Psoas muscle (tissue), 8 donors: Measurements from ENCODE around the gene SELENOI. TPM values are rescaled to one million over a fixed set of nuclear protein-coding genes. Genes with fewer than 3 reads are reported as not detected.

Source experiments
- ATAC-seq, 4 donors: fragments of 200-7000 bp; cut with Tn5 transposase; one replicate each; pipeline ENCODE4 v1.9.1; 2020; ENCODE audit warnings: moderate library complexity in 3 of 4, mild to moderate bottlenecking in 2 of 4
- DNase-seq, 2 donors: peaks; one replicate each; pipeline ENCODE4 v3.0.0-alpha.2; 2020
- H3K27ac ChIP-seq: fragments of 200-600 bp; one replicate; pipeline ENCODE4 v1.8.0; 2022
- H3K27me3 ChIP-seq, 3 donors: fragments of 200-600 bp in 1 of 3; one replicate each; pipeline versions ENCODE4 v1.6.1 to v1.8.0; 2013 to 2022; ENCODE audit warnings: low read length in 2 of 3, mild to moderate bottlenecking in 2 of 3, moderate library complexity in 1 of 3; ENCODE audit not compliant: insufficient read depth in 3 of 3
- H3K36me3 ChIP-seq, 2 donors: fragments of 200-600 bp in 1 of 2; one replicate each; pipeline versions ENCODE4 v1.6.1 to v1.8.0; 2013 to 2022; ENCODE audit warnings: low read depth in 1 of 2, mild to moderate bottlenecking in 1 of 2, moderate library complexity in 1 of 2; ENCODE audit not compliant: insufficient read depth in 1 of 2
- H3K4me1 ChIP-seq: fragments of 200-600 bp; one replicate; pipeline ENCODE4 v1.8.0; 2022
- H3K4me3 ChIP-seq: fragments of 200-600 bp; one replicate; pipeline ENCODE4 v1.8.0; 2022; ENCODE audit warnings: mild to moderate bottlenecking
- H3K9me3 ChIP-seq: fragments of 200-600 bp; one replicate; pipeline ENCODE4 v1.8.0; 2022
- CTCF ChIP-seq: fragments of 200-600 bp; IDR thresholded peaks from one replicate; pipeline ENCODE4 v1.8.0; 2022; ENCODE audit warnings: antibody characterized with exemption
- WGBS, 3 donors: extraction: QIAGEN DNeasy Blood & Tissue Kit; methylation state at CpG; one replicate each; pipeline versions ENCODE4 v1.1.6 to v1.1.7; 2013; 5-methylcytosine and 5-hydroxymethylcytosine counted together
- intact Hi-C, 2 donors: fragments of 100-400 bp; cut with DNase I; formaldehyde crosslinking; loops; one replicate each; pipeline versions ENCODE4 v1.11.0 to v1.14.2; 2022
- polyA plus RNA-seq, 3 donors: library from polyadenylated mRNA; stranded (reverse); fragments of 200-250 nt; gene quantifications; one replicate each; pipeline ENCODE4 v1.2.3, GENCODE V29; 2013
- total RNA-seq, 4 donors: library from RNA; stranded (reverse); fragmentation: NEBNext Ultra II Directional in 2 of 4; extraction: Animal tissue kit (Norgen Biotek cat#: 25700) in 2 of 4; gene quantifications; one replicate each; pipeline versions ENCODE4 v1.2.1 to v1.2.4, GENCODE V29; 2021 to 2023
- donor health status: healthy with polysubstance abuse.
- donor health status: DM: no; HTN: no; CAD: no; lungs with moderate emphysema.
- donor health status: Bipolar disorder and iron deficiency.
- donor health status: healthy.
- donor health status: DM: yes; HTN: yes; CAD: no.
- donor health status: DM: no; HTN: no; CAD: no.
- donor health status: DM: no; HTN: no; CAD: no.
- donor health status: DM: yes; HTN: yes; CAD: no.

Gene SELENOI
- total and polyA plus RNA-seq, 7 donors, result 3.7 to 40.5 (median 15.7) TPM

DNA sequence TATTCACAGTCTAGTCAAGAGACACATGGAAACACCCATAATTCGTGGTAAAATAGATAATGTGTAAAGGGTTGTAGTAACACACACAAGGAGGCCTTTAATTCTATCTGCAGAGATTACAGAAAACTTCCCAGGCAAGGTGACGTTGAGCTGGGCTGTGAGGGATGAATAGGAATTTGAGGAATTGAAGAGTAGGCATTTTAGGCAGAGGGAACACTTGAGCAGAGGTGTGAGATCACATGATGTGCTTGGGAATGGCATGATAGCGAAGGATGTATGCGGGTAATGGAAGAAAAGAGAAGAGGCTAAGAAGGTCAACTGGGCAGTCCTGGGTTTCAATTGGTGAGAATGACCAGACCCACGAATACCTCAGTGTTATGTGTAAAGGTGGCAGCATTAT lies 76.0 kb downstream of the SELENOI start:
- ATAC-seq (no peak), DNase-seq (no peak)
- no peaks in the 10 kb centered on the region for H3K4me1 ChIP-seq
- H3K36me3 ChIP-seq, result no peaks in the 10 kb centered on the region
- no peaks in the 10 kb centered on the region for H3K9me3 ChIP-seq
- WGBS, 3 donors, result 86 to 89% (median 86%) methylated on average over 5 of the region's 5 CpGs
- H3K27ac ChIP-seq, result no peak overlapping the region
- no peak overlapping the region for H3K4me3 ChIP-seq
- TF ChIP-seq CTCF, result no peak
- intact Hi-C loops, result loop anchor here in 1 of 2 donors (10.0 kb wide), 1 partner anchor 1557 kb away; no protein-coding TSS in a partner anchor
- no peaks in the 10 kb centered on the region for H3K27me3 ChIP-seq

- WGBS, 3 donors, result 50 to 55% (median 51%) methylated on average over 9 of the region's 9 CpGs
- Histone ChIP-seq H3K36me3 (no peaks in the 10 kb centered on the region), H3K27ac (no peak overlapping the region), H3K9me3 (no peaks in the 10 kb centered on the region), H3K27me3 (no peaks in the 10 kb centered on the region), H3K4me1 (no peaks in the 10 kb centered on the region), H3K4me3 (no peak overlapping the region)
- intact Hi-C loops, result loop anchor here in 1 of 2 donors (10.0 kb wide), 1 partner anchor 1558 kb away; no protein-coding TSS in a partner anchor
- DNase-seq, result no peak
- TF ChIP-seq CTCF, result no peak
- ATAC-seq, result no peak
These were observed 77.1 kb downstream of the SELENOI start for GRCh38 chr2:26422947-26423629.

- Histone ChIP-seq H3K27me3 (no peaks in the 10 kb centered on the region), H3K4me1 (no peaks in the 10 kb centered on the region), H3K9me3 (no peaks in the 10 kb centered on the region), H3K27ac (no peak overlapping the region), H3K4me3 (no peak overlapping the region), H3K36me3 (no peaks in the 10 kb centered on the region)
- 81 to 83% (median 83%) methylated on average over 9 of the region's 9 CpGs for WGBS, 3 donors
- no peak for ATAC-seq
- TF ChIP-seq CTCF, result no peak
- no peak for DNase-seq
- intact Hi-C loops, result loop anchor here in 1 of 2 donors (10.0 kb wide), 1 partner anchor 1559 kb away; no protein-coding TSS in a partner anchor
These were observed 77.8 kb downstream of the SELENOI start for GRCh38 chr2:26423750-26424149.

DNA sequence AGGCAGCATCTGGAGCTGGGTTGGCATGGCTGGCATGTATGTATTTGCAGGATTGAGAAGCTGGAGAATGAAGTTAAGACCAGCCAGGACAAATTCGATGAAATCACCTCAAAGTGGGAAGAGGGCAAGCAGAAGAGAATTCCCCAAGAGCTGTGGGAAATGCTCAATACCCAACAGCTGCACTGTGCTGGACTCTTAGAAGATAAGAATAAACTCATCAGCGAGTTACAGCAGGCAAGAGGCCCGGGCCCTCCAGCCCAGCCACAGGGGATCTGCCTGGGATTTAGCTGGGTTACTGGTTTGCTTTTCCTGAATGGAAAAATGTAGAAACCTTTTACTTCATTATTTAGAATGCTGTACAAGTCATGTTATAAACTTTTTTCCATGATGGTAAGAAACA lies 78.3 kb downstream of the SELENOI start:
- Histone ChIP-seq H3K27me3 (no peaks in the 10 kb centered on the region), H3K36me3 (no peaks in the 10 kb centered on the region), H3K4me3 (no peak overlapping the region), H3K27ac (no peak overlapping the region), H3K9me3 (no peaks in the 10 kb centered on the region), H3K4me1 (no peaks in the 10 kb centered on the region)
- DNase-seq (no peak), ATAC-seq (no peak)
- WGBS, 3 donors, result 37 to 45% (median 40%) methylated on average over 3 of the region's 3 CpGs
- intact Hi-C loops, result loop anchor here in 1 of 2 donors (10.0 kb wide), 1 partner anchor 1559 kb away; no protein-coding TSS in a partner anchor
- no peak for TF ChIP-seq CTCF
